ENCODE results near the gene ADGRG3. TPM values are rescaled to one million over a fixed set of nuclear protein-coding genes. Genes with fewer than 3 reads are reported as not detected.

ADGRG3 gene
- total RNA-seq, 1 donor: not detected

GRCh38 chr16:57679016-57679415, 10.9 kb downstream of the ADGRG3 start:
- no peak for DNase-seq (ENCODE audit: low read depth)
- TF ChIP-seq, protein P1, sequence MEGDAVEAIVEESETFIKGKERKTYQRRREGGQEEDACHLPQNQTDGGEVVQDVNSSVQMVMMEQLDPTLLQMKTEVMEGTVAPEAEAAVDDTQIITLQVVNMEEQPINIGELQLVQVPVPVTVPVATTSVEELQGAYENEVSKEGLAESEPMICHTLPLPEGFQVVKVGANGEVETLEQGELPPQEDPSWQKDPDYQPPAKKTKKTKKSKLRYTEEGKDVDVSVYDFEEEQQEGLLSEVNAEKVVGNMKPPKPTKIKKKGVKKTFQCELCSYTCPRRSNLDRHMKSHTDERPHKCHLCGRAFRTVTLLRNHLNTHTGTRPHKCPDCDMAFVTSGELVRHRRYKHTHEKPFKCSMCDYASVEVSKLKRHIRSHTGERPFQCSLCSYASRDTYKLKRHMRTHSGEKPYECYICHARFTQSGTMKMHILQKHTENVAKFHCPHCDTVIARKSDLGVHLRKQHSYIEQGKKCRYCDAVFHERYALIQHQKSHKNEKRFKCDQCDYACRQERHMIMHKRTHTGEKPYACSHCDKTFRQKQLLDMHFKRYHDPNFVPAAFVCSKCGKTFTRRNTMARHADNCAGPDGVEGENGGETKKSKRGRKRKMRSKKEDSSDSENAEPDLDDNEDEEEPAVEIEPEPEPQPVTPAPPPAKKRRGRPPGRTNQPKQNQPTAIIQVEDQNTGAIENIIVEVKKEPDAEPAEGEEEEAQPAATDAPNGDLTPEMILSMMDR (IDR thresholded peaks at IDR 0.05; ENCODE audit: insufficient read depth, low read depth, low read length): no peak
- H3K4me3 ChIP-seq (ENCODE audit: low read depth, low read length): no peak overlapping the region

GRCh38 chr16:57679767-57680482, 11.8 kb downstream of the ADGRG3 start:
- TF ChIP-seq, protein P1 (IDR thresholded peaks at IDR 0.05; ENCODE audit: insufficient read depth, low read depth, low read length): no peak
- DNase-seq (ENCODE audit: low read depth): no peak
- no peak overlapping the region for H3K4me3 ChIP-seq (ENCODE audit: low read depth, low read length)

GRCh38 chr16:57680842-57681375, 12.8 kb downstream of the ADGRG3 start:
- DNase-seq (ENCODE audit: low read depth): no peak
- no peak overlapping the region for H3K4me3 ChIP-seq (ENCODE audit: low read depth, low read length)
- TF ChIP-seq, protein P1 (IDR thresholded peaks at IDR 0.05; ENCODE audit: insufficient read depth, low read depth, low read length): no peak

DNA sequence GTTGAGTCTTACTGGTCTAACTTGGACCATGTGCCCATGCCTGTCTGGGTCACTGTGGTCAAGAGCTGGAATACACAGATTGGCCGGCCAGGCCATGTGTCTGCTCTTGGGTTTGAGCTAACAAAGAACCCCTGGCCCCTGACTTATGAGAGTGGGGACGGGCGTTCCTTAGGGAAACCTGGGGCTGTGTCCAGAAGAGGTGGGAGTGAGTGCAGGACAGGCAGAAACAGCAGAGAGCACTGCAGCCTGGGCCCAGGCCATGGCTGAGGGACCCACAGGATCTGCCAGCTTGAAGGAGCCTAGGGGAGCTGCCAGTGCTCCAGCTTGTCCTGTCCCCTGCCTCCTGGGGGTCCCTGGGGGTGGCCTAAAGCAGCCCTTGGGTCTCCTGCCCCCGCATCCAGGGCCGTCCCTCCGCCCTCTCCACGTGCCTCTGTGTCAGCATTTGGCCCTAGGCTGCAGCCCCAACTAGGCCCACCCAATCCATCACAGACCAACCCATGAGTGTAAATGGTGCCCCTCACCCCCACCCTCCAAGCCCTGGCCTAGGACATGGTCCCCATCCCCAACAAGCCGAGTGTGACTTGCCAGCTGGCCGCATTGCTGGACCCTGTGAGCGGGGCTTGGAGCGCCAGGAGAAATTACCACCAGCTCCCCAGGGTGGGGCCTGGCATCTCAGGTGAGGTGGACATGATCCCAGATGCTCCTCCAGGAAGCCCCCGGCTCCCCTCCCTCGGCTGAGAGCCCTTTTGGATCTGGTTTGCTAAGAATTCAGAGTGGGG, 14.0 kb downstream of the ADGRG3 start:
- no peak overlapping the region for H3K4me3 ChIP-seq (ENCODE audit: low read depth, low read length)
- TF ChIP-seq, protein P1 (IDR thresholded peaks at IDR 0.05; ENCODE audit: insufficient read depth, low read depth, low read length): no peak
- DNase-seq (ENCODE audit: low read depth): no peak

DNA sequence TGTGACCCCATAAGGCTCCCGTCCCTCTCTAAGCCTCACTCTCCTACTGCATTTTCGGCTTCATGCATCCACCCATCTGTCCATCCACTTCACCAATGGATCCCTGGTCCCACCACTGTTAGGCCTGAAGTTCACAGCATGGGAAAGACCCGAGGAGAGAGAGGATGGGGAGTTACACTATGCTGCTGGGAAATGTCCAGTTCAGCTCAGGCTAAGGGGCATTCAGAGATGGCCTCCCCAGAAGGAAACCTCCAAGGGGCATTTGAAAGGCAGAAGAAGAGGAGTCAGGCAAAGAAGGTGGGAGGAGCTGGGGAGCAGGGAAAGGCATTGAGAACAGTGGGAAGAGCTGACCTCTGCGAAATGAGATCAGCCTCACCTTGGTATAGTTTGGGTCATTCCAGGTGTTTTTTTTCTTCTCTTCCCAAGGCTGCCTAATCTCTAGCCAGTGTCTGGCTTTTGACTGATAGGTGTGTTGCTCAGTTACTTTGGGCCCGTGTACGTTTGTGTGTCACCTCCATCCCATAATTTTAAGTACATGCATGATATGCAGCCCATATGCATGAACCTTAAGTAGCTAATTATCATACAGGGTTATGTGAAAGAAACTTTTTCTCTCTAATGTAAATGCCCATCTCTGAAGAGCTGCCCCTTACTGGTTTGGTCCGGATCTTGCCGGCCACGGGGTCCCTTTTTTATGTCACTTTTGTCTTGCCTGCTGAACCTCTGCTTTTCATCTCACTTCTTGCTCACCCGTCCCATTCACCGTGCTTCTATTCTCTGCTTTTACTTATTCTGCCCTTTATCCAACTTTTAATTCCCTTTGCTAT, 14.9 kb downstream of the ADGRG3 start:
- no peak for DNase-seq (ENCODE audit: low read depth)
- no peak overlapping the region for H3K4me3 ChIP-seq (ENCODE audit: low read depth, low read length)
- TF ChIP-seq, protein P1 (IDR thresholded peaks at IDR 0.05; ENCODE audit: insufficient read depth, low read depth, low read length): no peak

All from fibroblast of villous mesenchyme (primary cell).